GM10847 (cell line): ENCODE data around the gene WT1.

Experiments used
- POLR2A ChIP-seq: IDR thresholded peaks from 2 replicates; pipeline ENCODE4 v1.6.1; 2011; ENCODE audit not compliant: insufficient read length; ENCODE audit errors: extremely low read depth

WT1 gene

DNA sequence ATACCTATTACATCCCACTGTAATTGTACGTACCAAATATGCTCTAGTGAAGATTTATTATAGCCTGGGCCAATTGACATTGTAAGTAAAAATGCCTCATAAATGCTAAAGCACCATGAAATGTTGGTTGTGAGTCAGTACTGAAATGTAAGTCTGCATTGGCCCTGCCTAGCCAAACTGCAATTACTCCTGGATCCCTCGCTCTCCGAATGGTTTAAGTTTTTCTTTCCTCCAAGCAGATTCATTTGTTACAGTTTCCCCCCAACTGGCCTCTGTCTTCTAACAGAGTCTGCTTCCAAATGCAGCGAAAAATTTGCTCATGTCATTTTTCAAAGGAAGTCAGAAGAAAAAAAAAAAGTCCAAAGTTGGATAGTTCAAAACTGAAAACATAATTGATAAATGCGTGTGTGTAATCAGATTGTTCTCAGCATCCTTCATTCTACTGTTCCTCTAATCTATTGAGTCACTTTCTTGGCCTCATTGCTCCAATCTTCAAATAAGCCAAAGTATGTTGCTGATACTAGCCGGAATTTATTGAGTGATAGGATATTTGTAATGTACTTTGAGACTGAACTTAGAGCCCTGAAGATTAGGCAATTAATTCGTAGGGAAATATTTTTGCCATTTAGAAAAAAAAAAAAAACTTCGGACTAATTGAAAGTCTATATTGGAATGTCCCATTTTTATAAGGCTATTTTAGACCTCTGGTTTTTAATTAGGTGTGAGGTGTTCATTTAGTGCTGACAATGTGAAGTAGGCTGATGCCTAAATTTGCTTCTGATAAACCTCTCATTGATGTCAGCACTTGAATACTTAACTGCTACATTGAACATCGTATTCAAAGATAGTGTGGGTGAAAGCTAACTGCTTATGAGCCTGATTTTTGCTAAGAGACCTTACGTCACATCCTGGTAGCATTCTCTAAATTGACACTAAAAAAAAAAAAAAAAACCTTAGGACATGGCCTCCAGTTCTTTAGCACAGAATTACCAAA lies 93.4 kb downstream of the WT1 start:
- no peak for TF ChIP-seq POLR2A

DNA sequence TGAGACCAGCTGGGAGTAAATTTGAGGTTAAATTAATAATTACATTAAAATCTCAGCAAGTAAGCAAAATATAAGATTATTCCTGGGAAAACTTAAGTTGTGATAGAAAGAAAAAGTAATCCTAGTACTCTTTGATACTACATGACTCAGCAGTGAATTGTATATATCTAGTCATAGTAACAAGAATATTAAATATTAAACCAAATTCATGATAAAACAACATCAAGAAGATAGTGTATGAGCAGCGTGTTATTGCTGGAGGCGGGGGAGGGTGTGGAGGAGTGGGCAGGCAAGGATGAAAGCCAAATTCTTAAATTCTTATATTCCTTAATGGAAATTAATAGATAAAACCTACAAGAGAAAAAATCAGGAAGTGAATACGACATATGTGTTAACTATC lies 95.2 kb downstream of the WT1 start:
- TF ChIP-seq POLR2A, result no peak
